ENCODE data around the gene SUCNR1. TPM values are rescaled to one million over a fixed set of nuclear protein-coding genes. Genes with fewer than 3 reads are reported as not detected.

Gene SUCNR1
- total RNA-seq, 2 donors from 2014 or later = 0.26 to 0.33 TPM

DNA sequence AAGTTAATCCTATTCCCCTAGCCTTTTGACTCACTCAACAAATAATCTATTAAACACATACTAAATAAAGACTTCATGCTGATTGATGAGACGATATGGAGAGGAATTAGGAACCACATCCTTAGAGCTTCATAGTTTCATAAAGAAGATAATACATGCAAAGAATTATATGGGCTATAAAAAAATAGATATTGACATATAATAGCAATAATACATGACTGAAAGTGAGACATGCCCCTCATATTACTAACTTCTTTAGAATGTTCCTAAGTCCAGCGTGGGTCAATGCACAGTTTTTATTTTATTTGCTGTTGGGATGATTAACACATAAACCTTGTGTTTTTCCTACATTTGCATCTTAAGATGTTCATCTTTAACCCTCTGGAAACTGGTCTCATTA, 32.2 kb downstream of the SUCNR1 start:
- Histone ChIP-seq H3K27me3 (no peaks in the 10 kb centered on the region), H3K27ac (no peak overlapping the region), H3K4me1 (no peaks in the 10 kb centered on the region), H3K36me3 (replicated peaks in 1 of 2; ENCODE audit: insufficient read depth in 1 of 2, low read depth in 2 of 2) (no peaks in the 10 kb centered on the region), H3K9me3 (no peaks in the 10 kb centered on the region), H3K4me3 (no peak overlapping the region)
- ATAC-seq = no peak
- intact Hi-C loops (cut with DNase I) = no loop called here
- no peak for TF ChIP-seq POLR2A (IDR thresholded peaks at IDR 0.05)
- no peak for TF ChIP-seq CTCF (IDR thresholded peaks at IDR 0.05)
- 79 to 80% methylated on average over 2 of the region's 2 CpGs for WGBS, 2 donors
- no peak for DNase-seq

- WGBS, 2 donors = 83 to 88% methylated on average over 2 of the region's 2 CpGs
- Histone ChIP-seq H3K4me3 (no peak overlapping the region), H3K9me3 (no peaks in the 10 kb centered on the region), H3K27ac (no peak overlapping the region), H3K36me3 (replicated peaks in 1 of 2; ENCODE audit: insufficient read depth in 1 of 2, low read depth in 2 of 2) (no peaks in the 10 kb centered on the region), H3K4me1 (no peaks in the 10 kb centered on the region), H3K27me3 (no peaks in the 10 kb centered on the region)
- DNase-seq = no peak
- TF ChIP-seq POLR2A (IDR thresholded peaks at IDR 0.05) (no peak), CTCF (IDR thresholded peaks at IDR 0.05) (no peak)
- ATAC-seq = no peak
- intact Hi-C loops (cut with DNase I) = no loop called here
Measured at GRCh38 chr3:151906751-151907150, 33.3 kb downstream of the SUCNR1 start.

DNA sequence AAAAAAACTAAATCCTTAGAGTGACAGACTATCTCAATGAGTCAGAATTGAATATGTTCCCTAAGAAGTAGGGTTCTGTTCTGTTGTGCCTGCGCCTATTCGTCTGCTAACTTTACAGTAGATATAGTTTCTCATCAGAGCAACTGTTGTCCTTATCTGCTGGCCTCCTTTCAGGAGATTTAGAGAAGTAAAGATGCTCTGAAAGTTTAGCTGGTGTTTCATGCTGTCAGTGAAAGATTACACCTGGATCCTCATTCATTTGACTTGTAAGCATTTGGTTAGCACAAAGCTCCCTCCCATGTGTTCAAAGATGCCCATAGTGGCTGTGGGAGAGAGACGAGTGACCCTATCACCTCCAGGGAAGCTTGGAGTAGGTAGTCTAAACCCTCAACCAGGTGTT, 35.0 kb downstream of the SUCNR1 start:
- ATAC-seq (no peak), DNase-seq (no peak)
- Histone ChIP-seq H3K4me1 (no peaks in the 10 kb centered on the region), H3K27ac (no peak overlapping the region), H3K27me3 (no peaks in the 10 kb centered on the region), H3K9me3 (no peaks in the 10 kb centered on the region), H3K36me3 (replicated peaks in 1 of 2; ENCODE audit: insufficient read depth in 1 of 2, low read depth in 2 of 2) (no peaks in the 10 kb centered on the region), H3K4me3 (no peak overlapping the region)
- TF ChIP-seq CTCF (IDR thresholded peaks at IDR 0.05) = no peak
- TF ChIP-seq POLR2A (IDR thresholded peaks at IDR 0.05) = no peak
- 85 to 91% methylated on average over 3 of the region's 3 CpGs for WGBS, 2 donors
- intact Hi-C loops (cut with DNase I) = no loop called here

GRCh38 chr3:151909681-151910405, 36.4 kb downstream of the SUCNR1 start:
- ATAC-seq = no peak
- Histone ChIP-seq H3K27ac (no peak overlapping the region), H3K4me3 (no peak overlapping the region), H3K27me3 (no peaks in the 10 kb centered on the region), H3K9me3 (no peaks in the 10 kb centered on the region), H3K4me1 (no peaks in the 10 kb centered on the region), H3K36me3 (replicated peaks in 1 of 2; ENCODE audit: insufficient read depth in 1 of 2, low read depth in 2 of 2) (no peaks in the 10 kb centered on the region)
- DNase-seq = no peak
- TF ChIP-seq CTCF (IDR thresholded peaks at IDR 0.05) (no peak), POLR2A (IDR thresholded peaks at IDR 0.05) (no peak)
- 7 to 19% methylated on average over 1 of the region's 1 CpG for WGBS, 2 donors
- intact Hi-C loops (cut with DNase I) = no loop called here

- no peaks in the 10 kb centered on the region for H3K27me3 ChIP-seq
- H3K4me1 ChIP-seq = no peaks in the 10 kb centered on the region
- intact Hi-C loops (cut with DNase I) = no loop called here
- TF ChIP-seq POLR2A (IDR thresholded peaks at IDR 0.05) (no peak), CTCF (IDR thresholded peaks at IDR 0.05) (no peak)
- WGBS, 2 donors = 59 to 75% methylated on average over 1 of the region's 1 CpG
- H3K36me3 ChIP-seq (replicated peaks in 1 of 2; ENCODE audit: insufficient read depth in 1 of 2, low read depth in 2 of 2) = no peaks in the 10 kb centered on the region
- H3K27ac ChIP-seq = no peak overlapping the region
- DNase-seq = no peak
- no peak overlapping the region for H3K4me3 ChIP-seq
- ATAC-seq = no peak
- H3K9me3 ChIP-seq = no peaks in the 10 kb centered on the region
Measured at GRCh38 chr3:151911462-151911861, 38.0 kb downstream of the SUCNR1 start.
